22Rv1 (cell line): ENCODE measurements around the gene EFNA2.

ENCODE experiments used
- ZFX ChIP-seq: fragments of 450-650 bp; IDR thresholded peaks from 2 replicates; pipeline ENCODE4 v1.6.1; 2017; ENCODE audit warnings: antibody characterized with exemption, borderline replicate concordance
- TF ChIP-seq, protein P1 (sequence below): fragments of 450-650 bp; IDR thresholded peaks from 2 replicates; pipeline ENCODE4 v1.5.1; 2017; ENCODE audit warnings: mild to moderate bottlenecking

DNA sequence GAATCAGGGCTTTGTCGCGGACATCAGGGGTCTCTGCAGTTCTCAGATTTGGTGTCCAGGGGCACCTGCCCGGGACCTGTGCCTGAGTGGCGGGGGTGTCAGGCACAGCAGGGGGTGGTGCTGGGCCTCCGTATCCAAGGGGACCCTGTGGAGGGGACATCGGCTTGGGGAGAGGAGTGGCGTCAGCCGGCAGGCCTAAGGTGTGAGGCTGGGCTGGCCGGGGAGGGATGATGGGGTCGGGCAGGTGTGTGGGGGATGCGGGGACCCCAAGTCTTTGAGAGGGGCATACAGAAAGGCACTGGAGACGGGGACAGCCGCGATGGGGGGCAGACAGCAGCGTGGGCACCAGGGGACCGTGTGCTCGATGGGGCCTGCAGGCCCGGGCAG is 2.5 kb downstream of the EFNA2 start:
- TF ChIP-seq, protein P1, sequence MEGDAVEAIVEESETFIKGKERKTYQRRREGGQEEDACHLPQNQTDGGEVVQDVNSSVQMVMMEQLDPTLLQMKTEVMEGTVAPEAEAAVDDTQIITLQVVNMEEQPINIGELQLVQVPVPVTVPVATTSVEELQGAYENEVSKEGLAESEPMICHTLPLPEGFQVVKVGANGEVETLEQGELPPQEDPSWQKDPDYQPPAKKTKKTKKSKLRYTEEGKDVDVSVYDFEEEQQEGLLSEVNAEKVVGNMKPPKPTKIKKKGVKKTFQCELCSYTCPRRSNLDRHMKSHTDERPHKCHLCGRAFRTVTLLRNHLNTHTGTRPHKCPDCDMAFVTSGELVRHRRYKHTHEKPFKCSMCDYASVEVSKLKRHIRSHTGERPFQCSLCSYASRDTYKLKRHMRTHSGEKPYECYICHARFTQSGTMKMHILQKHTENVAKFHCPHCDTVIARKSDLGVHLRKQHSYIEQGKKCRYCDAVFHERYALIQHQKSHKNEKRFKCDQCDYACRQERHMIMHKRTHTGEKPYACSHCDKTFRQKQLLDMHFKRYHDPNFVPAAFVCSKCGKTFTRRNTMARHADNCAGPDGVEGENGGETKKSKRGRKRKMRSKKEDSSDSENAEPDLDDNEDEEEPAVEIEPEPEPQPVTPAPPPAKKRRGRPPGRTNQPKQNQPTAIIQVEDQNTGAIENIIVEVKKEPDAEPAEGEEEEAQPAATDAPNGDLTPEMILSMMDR, result no peak
- no peak for TF ChIP-seq ZFX
